ENCODE results near the gene MORN5. TPM values are rescaled to one million over a fixed set of nuclear protein-coding genes. Genes with fewer than 3 reads are reported as not detected.

MORN5 gene
- polyA plus RNA-seq, 3 donors: 1.9 to 3.0 (median 2.7) TPM

DNA sequence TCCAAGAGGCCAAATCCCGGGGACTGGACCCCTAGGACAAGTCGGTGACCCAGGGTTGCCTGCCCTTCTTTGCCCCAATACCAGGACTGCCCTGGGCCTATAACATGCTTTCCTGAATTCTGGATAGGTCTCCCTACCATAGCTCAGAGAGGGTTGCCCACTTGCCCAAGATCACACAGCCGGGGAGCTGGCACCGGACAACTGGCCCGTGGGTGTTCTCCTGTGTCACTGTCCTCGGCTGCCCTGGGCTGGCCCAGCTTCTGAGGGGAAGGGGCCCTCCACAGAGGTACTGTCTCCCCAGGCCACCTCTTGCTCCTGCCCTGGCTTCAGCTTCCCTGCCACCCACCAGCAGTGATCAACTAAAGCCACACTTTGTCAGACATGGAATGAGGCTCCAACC is 37.8 kb upstream of the MORN5 start:
- DNase-seq (ENCODE audit: extremely low read depth in 1 of 11, low read depth in 9 of 11, low spot score in 4 of 11): no peak

DNA sequence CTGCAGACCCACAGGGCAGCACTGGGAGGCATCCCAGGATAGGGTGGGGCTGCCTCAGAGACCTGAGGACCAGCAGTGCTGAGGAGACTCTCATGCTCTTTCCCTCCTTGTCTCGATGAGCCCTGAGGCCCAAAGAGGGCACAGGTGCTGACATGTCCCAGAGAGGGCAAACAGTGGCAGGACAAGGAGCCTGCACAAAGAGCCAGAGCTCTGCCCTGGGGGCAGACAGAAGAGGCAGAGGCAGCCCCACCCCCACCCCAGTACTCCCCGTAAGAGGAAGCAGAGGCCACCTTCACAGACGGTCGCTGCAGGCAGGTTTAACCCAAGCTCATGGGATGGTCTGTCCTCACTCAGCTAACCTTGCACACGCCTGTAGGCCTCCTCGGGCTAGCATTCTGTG is 37.2 kb upstream of the MORN5 start:
- DNase-seq (ENCODE audit: extremely low read depth in 1 of 11, low read depth in 9 of 11, low spot score in 4 of 11): no peak

GRCh38 chr9:122122903-122123632 is 36.6 kb upstream of the MORN5 start:
- DNase-seq (ENCODE audit: extremely low read depth in 1 of 11, low read depth in 9 of 11, low spot score in 4 of 11): peak in 4 of 11 donors; percentile 46 to 61 (median 52)

DNA sequence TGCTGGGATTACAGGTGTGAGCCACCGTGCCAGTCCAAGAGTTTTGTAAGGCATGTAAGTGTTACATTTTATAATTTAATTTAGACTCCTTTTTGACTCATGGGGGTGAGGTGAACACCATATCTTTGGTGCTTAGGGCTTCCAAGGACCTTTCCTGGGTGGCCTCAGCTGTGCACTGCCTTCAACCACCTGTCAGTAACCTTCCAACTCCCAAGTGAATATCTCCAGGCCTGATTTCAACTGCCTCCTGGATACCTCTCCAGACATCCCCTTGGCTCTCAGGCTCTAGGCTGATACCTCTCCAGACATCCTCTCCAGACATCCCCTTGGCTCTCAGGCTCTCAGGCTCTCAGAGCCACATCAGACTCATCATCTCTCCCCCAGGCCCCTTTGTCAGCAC is 35.7 kb upstream of the MORN5 start:
- DNase-seq (ENCODE audit: extremely low read depth in 1 of 11, low read depth in 9 of 11, low spot score in 4 of 11): no peak

DNA sequence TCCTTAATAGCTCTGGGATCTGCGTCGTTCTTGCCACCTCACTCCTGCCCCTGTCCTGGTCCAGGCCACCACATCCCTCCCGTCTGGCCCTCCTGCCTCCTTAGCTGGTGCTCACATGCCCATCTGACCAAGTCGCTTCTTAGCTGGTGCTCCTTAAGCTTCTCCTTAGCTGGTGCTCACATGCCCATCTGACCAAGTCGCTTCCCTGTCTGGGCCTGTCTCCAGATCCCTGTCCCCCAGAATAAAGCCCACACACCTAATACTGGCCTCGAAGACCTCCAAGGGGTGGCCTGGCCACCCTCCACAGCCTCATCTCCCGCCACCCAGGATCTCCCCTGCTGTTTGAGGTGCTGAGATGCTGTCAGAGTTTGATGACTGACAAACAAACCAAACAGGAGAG is 35.2 kb upstream of the MORN5 start:
- DNase-seq (ENCODE audit: extremely low read depth in 1 of 11, low read depth in 9 of 11, low spot score in 4 of 11): no peak

DNA sequence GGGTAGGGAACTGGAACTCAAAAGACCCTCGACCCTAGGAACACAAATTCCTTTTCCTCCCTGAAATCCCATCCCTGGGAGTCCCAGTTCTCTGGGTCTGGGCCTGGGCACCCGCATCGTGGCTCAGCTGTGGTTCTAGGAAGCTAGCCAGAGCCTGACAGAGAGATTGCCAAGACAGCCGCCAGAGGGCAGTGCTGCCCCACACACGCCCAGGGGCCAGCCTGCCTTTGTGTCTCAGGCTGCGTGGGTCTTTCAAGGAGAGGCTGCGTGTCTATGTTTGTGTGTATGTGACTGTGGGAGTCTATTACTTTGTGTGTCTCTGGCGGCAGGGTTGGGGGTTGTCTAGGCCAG is 34.6 kb upstream of the MORN5 start:
- DNase-seq (ENCODE audit: extremely low read depth in 1 of 11, low read depth in 9 of 11, low spot score in 4 of 11): peak in 8 of 11 donors; percentile 40 to 65 (median 56)

DNA sequence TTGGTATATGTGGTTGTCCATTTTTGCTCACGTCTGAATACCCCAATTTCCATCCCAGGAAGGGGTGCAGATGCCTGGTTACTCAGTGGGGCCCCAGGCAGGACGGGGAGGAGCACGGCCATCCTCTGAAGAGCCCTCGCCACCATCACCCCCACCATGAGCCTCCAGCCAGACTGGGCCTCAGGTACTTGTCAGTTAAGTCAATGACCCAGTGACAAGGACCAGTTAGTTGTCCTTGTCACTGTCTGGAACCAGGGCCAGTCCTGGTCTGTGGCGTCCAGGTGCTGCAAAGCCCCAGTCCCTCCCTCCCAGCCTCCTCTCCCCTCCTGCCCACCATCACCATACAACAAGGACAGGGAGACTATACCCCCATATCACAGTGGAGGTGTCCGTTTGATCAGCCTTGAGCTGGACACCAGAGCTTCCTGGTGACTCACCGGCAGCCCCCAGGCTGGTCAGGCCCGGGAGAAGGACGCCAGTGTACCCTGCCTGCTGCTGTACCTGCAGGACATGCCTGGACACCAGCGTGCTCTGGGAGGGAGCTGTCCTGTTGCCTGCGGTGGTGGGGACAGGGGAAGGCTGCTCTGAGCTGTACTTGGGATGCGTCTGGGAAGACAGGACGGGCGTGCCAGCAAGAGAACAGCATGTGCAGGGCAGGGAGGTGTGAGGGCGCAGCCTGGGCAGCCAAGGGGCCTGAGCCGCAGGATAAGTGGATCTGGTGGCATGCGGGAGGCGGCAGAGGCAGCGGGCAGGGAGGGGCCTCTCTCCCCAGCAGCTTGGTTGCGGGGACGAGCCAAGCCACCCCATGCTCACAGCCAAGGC is 34.0 kb upstream of the MORN5 start:
- no peak for DNase-seq (ENCODE audit: extremely low read depth in 1 of 11, low read depth in 9 of 11, low spot score in 4 of 11)

DNA sequence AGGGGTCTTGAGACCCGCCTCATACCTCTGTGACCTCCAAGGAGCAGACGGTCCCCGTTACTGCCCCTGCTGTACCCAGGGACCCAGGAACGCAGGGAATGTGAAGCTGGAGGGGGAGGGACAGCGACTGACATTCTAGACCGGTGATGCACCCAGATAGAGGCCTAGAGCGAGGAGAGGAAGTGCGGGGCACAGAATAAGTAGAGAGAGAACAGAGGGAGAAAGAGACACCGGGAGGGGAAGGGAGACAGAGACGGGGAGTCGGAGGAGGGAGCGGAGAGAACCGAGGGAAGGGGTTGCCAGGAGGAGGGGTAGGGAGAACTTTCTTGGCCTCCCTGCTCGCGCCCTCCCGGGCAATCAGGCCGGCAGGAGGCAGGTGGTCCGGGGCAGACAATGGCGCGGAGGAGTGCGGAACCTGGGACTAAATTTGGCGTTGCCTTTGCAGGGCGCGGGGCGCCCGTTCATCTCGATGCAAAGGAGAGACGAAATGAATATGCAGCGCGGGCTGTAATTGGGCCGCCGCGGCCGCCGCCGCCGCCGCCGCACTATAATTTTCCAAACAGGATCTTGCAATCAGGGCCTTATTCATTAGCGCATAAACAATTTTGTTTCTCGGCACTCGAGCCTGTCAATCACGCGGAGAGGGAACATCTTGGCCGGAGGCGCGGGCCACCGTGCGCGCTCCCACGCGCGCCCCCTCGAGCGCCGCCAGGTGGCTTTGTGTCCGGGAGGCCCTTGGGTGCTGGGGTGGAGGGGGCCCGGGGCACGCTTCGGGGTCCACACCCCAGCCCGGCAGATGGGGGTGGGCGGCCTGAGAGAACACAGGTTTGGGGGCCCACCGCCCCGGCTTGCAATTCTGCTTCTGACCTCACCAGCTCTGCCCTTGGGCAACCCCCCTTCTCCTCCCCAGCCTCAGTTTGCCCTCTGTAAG is 33.1 kb upstream of the MORN5 start:
- no peak for DNase-seq (ENCODE audit: extremely low read depth in 1 of 11, low read depth in 9 of 11, low spot score in 4 of 11)

DNA sequence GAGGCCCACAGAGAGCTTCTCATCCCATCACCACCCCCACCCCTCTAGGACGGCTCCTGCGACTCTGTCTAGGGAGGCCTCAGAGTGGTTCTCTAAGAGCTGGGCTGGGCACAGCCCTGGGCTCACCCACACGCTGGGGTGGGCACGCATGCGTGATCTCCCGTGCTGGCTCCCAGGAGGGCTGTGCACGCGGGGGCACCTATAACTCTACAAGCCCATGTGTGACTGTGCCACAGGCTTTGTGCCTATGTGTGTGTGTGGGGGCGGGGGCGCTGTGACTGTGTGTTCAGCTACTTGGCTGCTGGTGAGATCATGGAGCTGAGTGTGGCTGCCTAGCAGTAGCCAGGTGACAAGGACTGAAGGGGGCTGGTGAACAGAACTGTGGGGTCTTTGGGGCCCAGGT is 32.3 kb upstream of the MORN5 start:
- no peak for DNase-seq (ENCODE audit: extremely low read depth in 1 of 11, low read depth in 9 of 11, low spot score in 4 of 11)

GRCh38 chr9:122128007-122128968 is 31.4 kb upstream of the MORN5 start:
- no peak for DNase-seq (ENCODE audit: extremely low read depth in 1 of 11, low read depth in 9 of 11, low spot score in 4 of 11)

- DNase-seq (ENCODE audit: extremely low read depth in 1 of 11, low read depth in 9 of 11, low spot score in 4 of 11): no peak
These were observed 30.8 kb upstream of the MORN5 start for GRCh38 chr9:122128969-122129343.

GRCh38 chr9:122129969-122130368 is 29.7 kb upstream of the MORN5 start:
- DNase-seq (ENCODE audit: extremely low read depth in 1 of 11, low read depth in 9 of 11, low spot score in 4 of 11): no peak

DNA sequence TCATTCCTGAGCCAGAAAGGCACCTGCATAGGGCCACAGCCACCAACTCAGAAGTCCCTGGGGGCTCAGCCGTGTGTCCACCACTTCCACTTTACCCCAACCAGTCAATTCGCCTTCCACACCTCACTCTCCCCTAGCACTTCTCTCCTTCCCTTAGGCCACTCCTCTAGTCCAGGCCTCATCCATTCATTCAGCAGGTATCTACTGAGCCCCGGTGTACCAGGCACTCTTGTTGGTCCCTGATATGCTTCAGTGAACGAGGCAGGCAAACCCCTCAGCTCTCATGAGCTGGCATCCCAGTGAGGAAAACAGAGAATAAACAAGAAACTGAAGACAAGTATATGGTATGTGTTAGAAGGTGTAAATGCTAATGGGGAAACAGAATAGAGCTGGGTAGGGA is 28.9 kb upstream of the MORN5 start:
- DNase-seq (ENCODE audit: extremely low read depth in 1 of 11, low read depth in 9 of 11, low spot score in 4 of 11): no peak

DNA sequence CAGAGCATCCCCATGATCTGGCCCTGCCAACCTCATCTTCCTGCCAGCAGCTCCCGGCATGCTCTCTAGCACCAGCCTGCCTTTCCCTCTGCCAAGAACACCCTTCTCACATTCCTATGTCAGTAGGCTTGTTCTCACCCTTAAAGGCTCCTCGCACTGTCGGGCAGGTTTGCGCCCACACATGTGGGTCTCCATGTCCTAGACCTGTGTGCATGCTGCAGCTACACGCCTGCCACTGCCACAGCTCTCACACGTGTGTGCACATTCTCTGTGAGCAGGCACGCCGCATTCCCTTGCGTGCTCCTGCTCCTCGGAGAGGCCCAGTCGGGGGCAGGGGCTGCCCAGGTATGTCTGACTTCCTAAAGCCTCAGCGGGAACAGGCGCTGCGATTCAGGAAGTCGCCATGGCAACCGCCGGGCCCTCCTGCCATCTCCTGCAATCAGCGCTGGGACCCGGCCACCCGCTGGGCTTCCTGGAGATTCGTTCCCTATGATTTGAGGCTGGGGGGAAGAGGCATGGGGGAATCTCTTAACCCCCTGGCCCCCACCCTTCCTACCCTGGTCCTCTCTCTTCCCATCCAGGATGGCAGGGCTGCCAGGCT is 28.2 kb upstream of the MORN5 start:
- DNase-seq (ENCODE audit: extremely low read depth in 1 of 11, low read depth in 9 of 11, low spot score in 4 of 11): peak in 1 of 11 donors; percentile 35

DNA sequence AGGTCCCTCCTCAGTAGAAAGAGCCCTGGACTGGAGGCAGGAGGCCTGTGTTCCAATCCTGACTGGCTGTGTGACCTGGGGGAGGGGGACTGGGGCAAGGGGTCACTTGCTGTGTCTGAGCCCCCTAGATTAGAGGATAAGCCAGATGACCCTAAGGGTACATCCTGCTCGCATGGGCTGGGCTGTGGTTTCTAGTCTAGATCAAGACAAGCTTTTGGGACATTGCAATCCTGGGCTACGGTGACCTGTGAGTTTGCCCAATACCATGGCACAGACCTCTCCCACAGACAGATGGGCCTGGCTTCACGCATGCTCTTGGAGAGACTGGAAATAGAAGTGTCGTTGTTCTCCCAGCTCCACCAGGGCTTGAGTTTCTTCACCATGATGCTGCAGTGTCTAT is 27.2 kb upstream of the MORN5 start:
- no peak for DNase-seq (ENCODE audit: extremely low read depth in 1 of 11, low read depth in 9 of 11, low spot score in 4 of 11)

- DNase-seq (ENCODE audit: extremely low read depth in 1 of 11, low read depth in 9 of 11, low spot score in 4 of 11): no peak
These were observed 26.3 kb upstream of the MORN5 start for GRCh38 chr9:122133263-122133983.

- no peak for DNase-seq (ENCODE audit: extremely low read depth in 1 of 11, low read depth in 9 of 11, low spot score in 4 of 11)
These were observed 25.6 kb upstream of the MORN5 start for GRCh38 chr9:122133984-122134535.

Data from renal cortex interstitium (tissue), 11 donors.